DOHH2 (cell line): ENCODE results near the gene FGF5.

Experiments used
- CTCF ChIP-seq: fragments of 200-600 bp; sonication (generic); IDR thresholded peaks from one replicate; pipeline ENCODE4 v1.5.1; 2014; ENCODE audit warnings: antibody characterized with exemption, mild to moderate bottlenecking, low read depth, low read length; ENCODE audit not compliant: poor library complexity, severe bottlenecking
- EZH2phosphoT487 ChIP-seq: fragments of 200-600 bp; sonication (generic); IDR thresholded peaks from 2 replicates; pipeline ENCODE4 v1.6.1; 2017; ENCODE audit warnings: borderline replicate concordance, mild to moderate bottlenecking, antibody characterized with exemption, low read length, moderate library complexity, mixed read lengths

GRCh38 chr4:80252427-80252826, 14.0 kb upstream of the FGF5 start:
- TF ChIP-seq CTCF, result no peak
- TF ChIP-seq EZH2phosphoT487, result no peak
